Measurements from ENCODE around the gene CUX1. TPM values are rescaled to one million over a fixed set of nuclear protein-coding genes. Genes with fewer than 3 reads are reported as not detected.
"Not testable (repeated sequence)": the region's sequence is repeated elsewhere in the genome, so short reads cannot be mapped to it uniquely, and the experiment has no call there.

Gene CUX1
- total RNA-seq, 1 donor from 2014 or later = 50.6 TPM

DNA sequence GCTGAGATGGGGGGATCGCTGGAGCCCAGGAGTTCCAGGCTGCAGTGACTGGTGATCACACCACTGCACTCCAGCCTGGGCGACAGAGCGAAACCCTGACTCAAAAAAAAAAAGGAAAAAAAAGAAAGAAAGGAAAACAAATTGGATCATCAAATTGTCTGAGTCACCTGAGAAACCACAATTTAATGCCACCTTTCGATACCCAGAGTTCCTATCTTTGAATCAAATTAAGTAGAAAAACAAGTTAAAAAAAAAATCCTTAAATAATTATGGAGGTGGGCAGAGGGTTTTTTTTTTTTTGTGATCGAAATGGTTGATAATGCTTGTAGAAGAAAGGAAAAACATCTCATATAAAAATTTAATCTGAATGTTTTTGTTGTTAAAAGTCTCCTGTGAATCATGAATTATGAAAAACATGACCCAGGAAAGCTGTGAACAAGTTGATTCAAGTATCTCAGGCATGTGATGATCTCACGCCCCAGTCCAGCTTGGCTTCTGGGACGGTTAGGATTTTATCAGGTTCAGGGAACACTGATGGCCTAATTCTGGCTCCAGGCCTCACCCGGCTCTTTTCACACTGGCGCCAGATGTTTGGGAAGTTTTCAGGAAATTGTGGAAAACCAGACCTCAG, 25.3 kb upstream of the CUX1 start:
- Histone ChIP-seq H3K36me3 (ENCODE audit: insufficient read depth, low read length) (no peaks in the 10 kb centered on the region), H3K9me3 (ENCODE audit: insufficient read depth, low read depth, low read length) (peaks cover 3% of the 10 kb centered on the region), H3K4me2 (ENCODE audit: low read length) (peak overlapping the region; percentile 23), H3K79me2 (ENCODE audit: insufficient read depth, low read length) (no peaks in the 10 kb centered on the region), H4K20me1 (ENCODE audit: insufficient read depth, low read length) (no peaks in the 10 kb centered on the region), H3K27ac (ENCODE audit: low read depth, low read length) (peak overlapping the region; percentile 75), H3K9ac (ENCODE audit: low read length) (no peak overlapping the region), H3K4me1 (ENCODE audit: insufficient read depth, low read length) (peaks cover 6% of the 10 kb centered on the region), H3K27me3 (ENCODE audit: insufficient read depth, low read length) (peaks cover 4% of the 10 kb centered on the region), H3K4me3 (ENCODE audit: insufficient read depth, low read depth, low read length) (no peak overlapping the region), H2AFZ (ENCODE audit: low read depth, low read length) (no peak overlapping the region)
- Mint-ChIP-seq H3K4me1 (ENCODE audit: low read depth, unreplicated experiment) (no peaks in the 10 kb centered on the region), H3K36me3 (ENCODE audit: low read depth, unreplicated experiment) (peaks cover 2% of the 10 kb centered on the region), H3K4me3 (ENCODE audit: unreplicated experiment) (no peak overlapping the region), H3K27ac (ENCODE audit: unreplicated experiment) (peak overlapping the region; percentile 69), H3K9me3 (ENCODE audit: unreplicated experiment) (peaks cover 4% of the 10 kb centered on the region), H3K27me3 (ENCODE audit: low read depth, unreplicated experiment) (no peaks in the 10 kb centered on the region)
- DNase-seq (ENCODE audit: low read depth) (peak; percentile 88), FAIRE-seq (peak; percentile 17)
- TF ChIP-seq, protein P1, sequence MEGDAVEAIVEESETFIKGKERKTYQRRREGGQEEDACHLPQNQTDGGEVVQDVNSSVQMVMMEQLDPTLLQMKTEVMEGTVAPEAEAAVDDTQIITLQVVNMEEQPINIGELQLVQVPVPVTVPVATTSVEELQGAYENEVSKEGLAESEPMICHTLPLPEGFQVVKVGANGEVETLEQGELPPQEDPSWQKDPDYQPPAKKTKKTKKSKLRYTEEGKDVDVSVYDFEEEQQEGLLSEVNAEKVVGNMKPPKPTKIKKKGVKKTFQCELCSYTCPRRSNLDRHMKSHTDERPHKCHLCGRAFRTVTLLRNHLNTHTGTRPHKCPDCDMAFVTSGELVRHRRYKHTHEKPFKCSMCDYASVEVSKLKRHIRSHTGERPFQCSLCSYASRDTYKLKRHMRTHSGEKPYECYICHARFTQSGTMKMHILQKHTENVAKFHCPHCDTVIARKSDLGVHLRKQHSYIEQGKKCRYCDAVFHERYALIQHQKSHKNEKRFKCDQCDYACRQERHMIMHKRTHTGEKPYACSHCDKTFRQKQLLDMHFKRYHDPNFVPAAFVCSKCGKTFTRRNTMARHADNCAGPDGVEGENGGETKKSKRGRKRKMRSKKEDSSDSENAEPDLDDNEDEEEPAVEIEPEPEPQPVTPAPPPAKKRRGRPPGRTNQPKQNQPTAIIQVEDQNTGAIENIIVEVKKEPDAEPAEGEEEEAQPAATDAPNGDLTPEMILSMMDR (IDR thresholded peaks at IDR 0.05; ENCODE audit: insufficient read depth, low read depth, low read length) = no peak
- TF ChIP-seq EZH2 (IDR thresholded peaks at IDR 0.05; ENCODE audit: insufficient read depth, low read length) = no peak

DNA sequence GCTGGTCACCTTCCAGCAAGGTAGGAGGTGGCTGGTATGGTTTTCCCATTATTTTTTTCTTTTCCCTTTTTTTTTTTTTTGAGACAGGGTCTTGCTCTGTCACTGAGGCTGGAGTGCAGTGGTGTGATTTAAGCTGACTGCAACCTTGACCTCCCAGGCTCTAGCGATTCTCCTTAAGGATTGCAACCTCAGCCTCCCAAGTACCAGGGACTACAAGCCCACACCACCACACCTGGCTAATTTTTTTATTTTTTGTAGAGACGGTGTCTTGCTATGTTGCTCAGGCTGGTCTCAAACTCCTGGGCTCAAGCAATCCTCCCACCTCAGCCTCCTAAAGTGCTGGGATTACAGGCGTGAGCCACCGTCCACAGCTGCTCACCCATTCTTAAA, 24.7 kb upstream of the CUX1 start:
- H3K36me3 Mint-ChIP-seq (ENCODE audit: low read depth, unreplicated experiment); FAIRE-seq; H3K79me2 ChIP-seq (ENCODE audit: insufficient read depth, low read length); DNase-seq (ENCODE audit: low read depth); H3K27me3 Mint-ChIP-seq (ENCODE audit: low read depth, unreplicated experiment); H3K27me3 ChIP-seq (ENCODE audit: insufficient read depth, low read length); H4K20me1 ChIP-seq (ENCODE audit: insufficient read depth, low read length); H3K36me3 ChIP-seq (ENCODE audit: insufficient read depth, low read length); H2AFZ ChIP-seq (ENCODE audit: low read depth, low read length); H3K4me1 Mint-ChIP-seq (ENCODE audit: low read depth, unreplicated experiment); H3K9me3 Mint-ChIP-seq (ENCODE audit: unreplicated experiment); H3K4me3 ChIP-seq (ENCODE audit: insufficient read depth, low read depth, low read length); H3K9ac ChIP-seq (ENCODE audit: low read length); H3K9me3 ChIP-seq (ENCODE audit: insufficient read depth, low read depth, low read length); H3K4me1 ChIP-seq (ENCODE audit: insufficient read depth, low read length); H3K4me3 Mint-ChIP-seq (ENCODE audit: unreplicated experiment): not testable (repeated sequence)
- Histone ChIP-seq H3K4me2 (ENCODE audit: low read length) (peak overlapping the region; percentile 23), H3K27ac (ENCODE audit: low read depth, low read length) (peak overlapping the region; percentile 75)
- H3K27ac Mint-ChIP-seq (ENCODE audit: unreplicated experiment) = peak overlapping the region; percentile 69

DNA sequence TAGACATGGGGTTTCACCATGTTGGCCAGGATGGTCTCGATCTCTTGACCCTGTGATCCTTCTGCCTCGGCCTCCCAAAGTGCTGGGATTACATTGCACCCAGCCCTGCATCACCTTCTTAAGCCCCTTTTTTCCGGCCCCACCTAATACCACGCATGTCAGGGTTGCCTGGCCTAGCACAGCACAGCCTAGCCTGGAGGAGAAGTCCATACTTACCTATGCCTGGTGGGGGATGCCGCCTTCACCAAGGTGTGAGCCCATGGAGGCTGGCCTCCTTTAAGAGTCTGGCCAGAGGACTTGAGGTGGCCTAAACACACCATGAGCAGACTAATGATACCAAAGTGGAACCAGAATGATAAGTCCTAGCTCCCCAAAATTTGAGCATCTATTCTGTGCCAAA, 22.0 kb upstream of the CUX1 start:
- TF ChIP-seq, protein P1 (IDR thresholded peaks at IDR 0.05; ENCODE audit: insufficient read depth, low read depth, low read length) = no peak
- no peak for TF ChIP-seq EZH2 (IDR thresholded peaks at IDR 0.05; ENCODE audit: insufficient read depth, low read length)
- H3K79me2 ChIP-seq (ENCODE audit: insufficient read depth, low read length) = no peaks in the 10 kb centered on the region
- FAIRE-seq (no peak), DNase-seq (ENCODE audit: low read depth) (no peak)
- H3K27ac ChIP-seq (ENCODE audit: low read depth, low read length) = no peak overlapping the region
- H3K36me3 ChIP-seq (ENCODE audit: insufficient read depth, low read length) = no peaks in the 10 kb centered on the region
- no peaks in the 10 kb centered on the region for H3K9me3 ChIP-seq (ENCODE audit: insufficient read depth, low read depth, low read length)
- no peak overlapping the region for H2AFZ ChIP-seq (ENCODE audit: low read depth, low read length)
- Mint-ChIP-seq H3K4me1 (ENCODE audit: low read depth, unreplicated experiment) (no peaks in the 10 kb centered on the region), H3K27ac (ENCODE audit: unreplicated experiment) (no peak overlapping the region), H3K9me3 (ENCODE audit: unreplicated experiment) (peaks cover 2% of the 10 kb centered on the region), H3K27me3 (ENCODE audit: low read depth, unreplicated experiment) (peaks cover 4% of the 10 kb centered on the region), H3K4me3 (ENCODE audit: unreplicated experiment) (no peak overlapping the region), H3K36me3 (ENCODE audit: low read depth, unreplicated experiment) (no peaks in the 10 kb centered on the region)
- no peak overlapping the region for H3K4me2 ChIP-seq (ENCODE audit: low read length)
- peaks cover 6% of the 10 kb centered on the region for H3K4me1 ChIP-seq (ENCODE audit: insufficient read depth, low read length)
- H3K4me3 ChIP-seq (ENCODE audit: insufficient read depth, low read depth, low read length) = no peak overlapping the region
- H3K9ac ChIP-seq (ENCODE audit: low read length) = no peak overlapping the region
- H4K20me1 ChIP-seq (ENCODE audit: insufficient read depth, low read length) = no peaks in the 10 kb centered on the region
- peaks cover 12% of the 10 kb centered on the region for H3K27me3 ChIP-seq (ENCODE audit: insufficient read depth, low read length)

DNA sequence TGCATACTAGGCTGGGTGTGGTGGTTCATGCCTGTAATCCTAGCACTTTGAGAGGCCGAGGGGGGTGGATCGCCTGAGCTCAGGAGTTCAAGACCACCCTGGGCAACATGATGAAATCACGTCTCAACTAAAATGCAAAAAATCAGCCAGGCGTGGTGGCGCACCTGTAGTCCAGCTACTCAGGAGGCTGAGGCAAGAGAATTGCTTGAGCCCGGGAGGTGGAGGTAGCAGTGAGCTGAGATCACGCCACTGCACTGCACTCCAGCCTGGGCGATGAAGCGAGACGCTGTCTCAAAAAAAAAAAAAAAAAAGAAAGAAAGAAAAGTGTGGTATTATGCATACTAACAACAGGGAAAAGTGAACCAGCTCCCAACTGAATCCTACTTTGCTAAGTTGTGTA, 19.3 kb upstream of the CUX1 start:
- H3K27me3 ChIP-seq (ENCODE audit: insufficient read depth, low read length) = peaks cover 21% of the 10 kb centered on the region
- H3K36me3 ChIP-seq (ENCODE audit: insufficient read depth, low read length); H3K4me2 ChIP-seq (ENCODE audit: low read length); H3K4me3 ChIP-seq (ENCODE audit: insufficient read depth, low read depth, low read length); H3K27ac ChIP-seq (ENCODE audit: low read depth, low read length); FAIRE-seq; H3K36me3 Mint-ChIP-seq (ENCODE audit: low read depth, unreplicated experiment); H2AFZ ChIP-seq (ENCODE audit: low read depth, low read length); H3K27ac Mint-ChIP-seq (ENCODE audit: unreplicated experiment); H3K9me3 Mint-ChIP-seq (ENCODE audit: unreplicated experiment); H3K4me1 ChIP-seq (ENCODE audit: insufficient read depth, low read length); H3K4me3 Mint-ChIP-seq (ENCODE audit: unreplicated experiment); H3K9ac ChIP-seq (ENCODE audit: low read length); H3K79me2 ChIP-seq (ENCODE audit: insufficient read depth, low read length); H3K4me1 Mint-ChIP-seq (ENCODE audit: low read depth, unreplicated experiment); H3K9me3 ChIP-seq (ENCODE audit: insufficient read depth, low read depth, low read length); H4K20me1 ChIP-seq (ENCODE audit: insufficient read depth, low read length); DNase-seq (ENCODE audit: low read depth): not testable (repeated sequence)
- peaks cover 18% of the 10 kb centered on the region for H3K27me3 Mint-ChIP-seq (ENCODE audit: low read depth, unreplicated experiment)

All from astrocyte (in vitro differentiated cells and primary cell).